GM21367 (cell line): Measurements from ENCODE around the gene PRM3.

ENCODE experiments used
- ATAC-seq: cut with Tn5 transposase; IDR thresholded peaks from one replicate; pipeline ENCODE4 v1.9.1; 2021; ENCODE audit not compliant: unreplicated experiment

The PRM3 gene

DNA sequence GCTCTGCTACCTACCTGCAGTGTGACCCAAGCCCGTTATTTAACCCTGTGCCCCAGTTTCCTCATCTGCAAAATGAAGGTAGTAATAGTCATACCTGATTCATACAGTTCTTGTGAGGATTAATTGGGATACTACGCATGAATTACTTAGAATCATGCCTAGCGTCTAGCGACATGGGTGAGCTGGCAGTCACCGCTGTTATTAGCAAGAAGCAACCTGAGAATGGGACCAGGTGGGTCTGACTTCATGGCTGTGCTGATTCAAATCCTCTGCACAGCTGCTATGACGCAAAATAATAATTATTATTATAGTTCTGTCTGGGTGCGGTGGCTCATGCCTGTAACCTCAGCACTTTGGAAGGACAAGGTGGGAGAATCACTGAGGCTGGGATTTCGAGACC lies 25.3 kb downstream of the PRM3 start:
- no peak for ATAC-seq

DNA sequence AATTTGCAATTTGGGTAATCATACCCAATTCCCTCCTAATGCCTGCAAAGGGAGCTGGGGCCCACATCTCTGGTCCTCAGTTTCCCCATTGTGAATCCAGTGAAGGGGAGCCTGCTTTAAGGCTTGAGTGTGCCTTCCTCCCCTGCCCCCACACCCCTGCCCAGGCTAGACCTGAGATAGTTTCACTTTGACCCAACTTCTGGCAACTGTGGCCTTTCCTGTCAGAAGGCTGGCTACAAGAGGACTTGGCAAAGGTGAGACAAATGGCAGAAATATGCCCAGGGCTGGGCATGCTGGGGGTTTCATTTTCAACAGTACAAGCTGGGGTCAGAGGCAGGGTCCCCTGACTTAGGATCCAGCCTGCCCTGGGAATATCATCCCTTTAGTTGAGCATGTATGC lies 27.4 kb downstream of the PRM3 start:
- ATAC-seq, result no peak

DNA sequence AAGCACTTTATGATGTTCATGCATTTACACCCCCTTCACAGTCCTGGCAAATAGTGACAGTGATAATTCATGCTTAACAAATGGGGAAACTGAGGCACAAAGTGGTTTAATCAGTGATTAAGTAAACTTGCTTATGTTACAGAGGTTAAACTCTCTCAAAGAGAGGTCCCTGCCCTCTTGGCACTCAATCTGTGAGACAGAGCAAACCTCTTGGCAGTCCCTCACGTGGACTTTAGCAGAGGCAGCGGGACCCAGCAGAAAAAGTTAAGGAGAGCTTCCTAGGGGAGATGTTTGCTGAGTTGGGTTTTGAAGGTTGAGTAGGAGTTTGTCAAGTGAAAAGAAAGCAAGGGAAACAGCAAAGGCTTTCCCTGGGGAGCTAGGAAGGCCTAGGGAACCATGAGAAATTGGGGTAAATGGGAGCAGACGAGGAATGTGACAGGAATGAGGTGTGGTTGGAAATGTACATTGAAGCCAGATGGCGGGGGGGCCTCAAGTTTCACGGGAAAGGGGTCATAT lies 28.1 kb downstream of the PRM3 start:
- no peak for ATAC-seq

DNA sequence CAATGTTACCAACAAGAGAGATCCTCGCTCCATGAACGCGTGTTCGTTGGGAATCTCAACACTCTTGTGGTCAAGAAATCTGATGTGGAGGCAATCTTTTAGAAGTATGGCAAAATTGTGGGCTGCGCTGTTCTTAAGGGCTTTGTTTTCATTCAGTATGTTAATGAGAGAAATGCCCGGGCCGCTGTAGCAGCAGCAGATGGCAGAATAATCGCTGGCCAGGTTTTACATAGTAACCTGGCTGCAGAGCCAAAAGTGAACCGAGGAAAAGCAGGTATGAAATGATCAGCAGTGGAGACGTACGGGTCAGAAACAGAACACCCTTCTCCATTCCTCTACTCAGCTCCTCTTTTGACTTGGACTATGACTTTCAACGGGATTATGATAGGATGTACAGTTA lies 30.8 kb downstream of the PRM3 start:
- ATAC-seq, result no peak

DNA sequence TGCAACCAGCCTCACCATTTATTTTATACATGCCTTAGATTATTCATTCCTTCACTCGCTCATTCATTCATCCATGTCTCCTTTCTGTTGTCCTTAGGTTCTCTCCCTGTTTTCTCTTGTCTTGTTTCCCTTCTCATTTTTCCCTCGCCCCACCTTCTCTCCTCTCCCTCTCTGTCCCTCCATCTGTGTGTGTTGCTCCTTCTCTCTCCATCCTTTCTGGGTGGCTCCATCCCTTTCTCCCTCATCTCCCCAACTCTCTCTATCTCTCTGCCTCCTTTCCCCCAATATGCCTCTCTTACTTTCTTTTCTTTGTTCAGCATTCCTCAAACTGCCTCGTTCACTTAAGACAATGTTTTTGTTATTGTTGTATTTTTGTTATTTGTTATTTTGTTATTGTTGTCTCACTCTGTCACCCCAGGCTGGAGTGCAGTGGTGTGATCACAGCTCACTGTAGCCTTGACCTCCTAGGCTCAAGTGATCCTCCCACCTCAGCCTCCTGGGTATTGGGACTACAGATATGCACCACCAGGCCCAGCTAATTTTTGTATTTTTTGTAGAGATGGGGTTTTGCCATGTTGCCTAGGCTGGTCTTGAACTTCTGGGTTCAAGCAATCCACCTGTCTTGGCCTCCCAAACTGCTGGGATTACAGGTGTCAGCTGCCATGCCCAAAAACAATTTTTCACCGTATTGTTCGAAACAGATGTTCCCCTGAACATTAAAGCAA lies 31.8 kb downstream of the PRM3 start:
- no peak for ATAC-seq

DNA sequence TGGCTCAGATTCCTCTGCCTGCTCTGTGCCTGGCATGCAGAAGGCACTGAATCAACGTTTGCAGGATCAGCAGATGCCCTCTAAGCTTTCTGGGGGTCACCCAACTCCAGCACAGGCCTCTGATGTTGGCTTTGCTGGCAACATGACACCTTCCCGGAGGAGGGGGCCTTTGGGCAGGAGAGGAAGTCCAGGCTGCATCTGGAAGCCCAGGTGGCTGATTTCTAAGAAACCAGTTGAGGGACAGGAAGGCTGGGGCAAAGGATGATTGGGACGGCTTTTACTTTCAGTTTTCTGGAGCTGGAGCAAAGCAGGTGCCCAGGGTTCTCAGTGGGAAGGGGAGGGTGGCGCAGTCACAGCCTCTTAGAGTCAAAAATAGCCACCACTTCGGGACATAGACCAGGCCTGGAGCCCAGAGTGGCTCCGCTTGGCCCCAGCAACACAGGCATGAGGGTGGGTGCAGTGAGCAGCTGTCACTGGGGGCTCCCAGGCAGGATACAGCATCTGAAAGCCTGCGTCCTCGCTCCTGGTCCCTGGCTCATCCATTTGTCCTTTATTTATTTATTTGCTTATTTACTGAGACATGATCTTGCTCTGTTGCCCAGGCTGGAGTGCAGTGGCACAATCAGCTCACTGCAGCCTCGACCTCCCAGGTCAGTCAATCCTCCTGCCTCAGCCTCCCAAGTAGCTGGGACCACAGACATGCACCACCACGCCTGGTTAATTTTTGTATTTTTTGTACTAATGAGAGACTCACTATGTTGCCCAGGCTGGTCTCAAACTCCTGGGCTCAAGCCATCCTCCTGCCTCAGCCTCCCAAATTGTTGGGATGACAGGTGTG lies 32.6 kb downstream of the PRM3 start:
- no peak for ATAC-seq

DNA sequence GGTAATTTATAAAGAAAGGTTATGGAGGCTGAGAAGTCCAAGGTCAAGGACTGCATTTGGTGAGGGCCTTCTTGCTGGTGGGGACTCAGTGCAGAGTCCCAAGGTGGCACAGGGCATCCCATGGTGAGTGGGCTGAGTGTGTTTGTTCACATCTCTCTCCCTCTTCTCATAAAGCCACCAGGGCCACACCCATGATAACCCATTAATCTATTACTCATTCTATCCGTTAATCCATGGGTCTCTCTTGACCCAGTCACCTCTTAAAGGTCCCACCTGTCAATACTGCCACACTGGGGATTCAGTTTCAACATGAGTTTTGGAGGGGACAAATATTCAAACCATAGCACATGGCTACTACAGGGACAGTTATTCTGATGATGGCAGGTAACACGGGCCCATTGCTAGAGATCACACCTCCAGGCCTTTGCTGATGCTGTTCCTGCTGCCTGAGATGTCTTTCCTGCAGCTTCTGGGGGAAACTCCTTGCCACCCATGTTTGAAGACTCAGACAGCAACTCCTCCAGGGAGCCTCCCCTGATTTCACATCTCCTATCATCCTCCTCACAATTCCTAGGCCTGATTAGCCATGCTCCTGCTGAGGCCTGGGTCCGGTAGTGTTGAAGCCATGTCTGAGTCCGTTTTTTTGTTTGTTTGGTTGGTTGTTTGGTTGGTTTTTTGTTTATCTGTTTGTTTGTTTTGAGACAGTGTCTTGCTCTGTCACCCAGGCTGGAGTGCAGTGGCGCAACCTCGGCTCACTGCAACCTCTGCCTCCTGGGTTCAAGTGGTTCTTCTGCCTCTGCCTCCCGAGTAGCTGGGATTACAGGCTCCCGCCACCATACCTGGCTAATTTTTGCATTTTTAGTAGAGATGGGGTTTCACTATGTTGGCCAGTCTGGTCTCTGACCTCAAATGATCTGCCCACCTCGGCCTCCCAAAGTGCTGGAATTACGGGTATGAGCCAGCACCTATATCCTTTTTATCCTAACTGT lies 33.5 kb downstream of the PRM3 start:
- ATAC-seq, result no peak

DNA sequence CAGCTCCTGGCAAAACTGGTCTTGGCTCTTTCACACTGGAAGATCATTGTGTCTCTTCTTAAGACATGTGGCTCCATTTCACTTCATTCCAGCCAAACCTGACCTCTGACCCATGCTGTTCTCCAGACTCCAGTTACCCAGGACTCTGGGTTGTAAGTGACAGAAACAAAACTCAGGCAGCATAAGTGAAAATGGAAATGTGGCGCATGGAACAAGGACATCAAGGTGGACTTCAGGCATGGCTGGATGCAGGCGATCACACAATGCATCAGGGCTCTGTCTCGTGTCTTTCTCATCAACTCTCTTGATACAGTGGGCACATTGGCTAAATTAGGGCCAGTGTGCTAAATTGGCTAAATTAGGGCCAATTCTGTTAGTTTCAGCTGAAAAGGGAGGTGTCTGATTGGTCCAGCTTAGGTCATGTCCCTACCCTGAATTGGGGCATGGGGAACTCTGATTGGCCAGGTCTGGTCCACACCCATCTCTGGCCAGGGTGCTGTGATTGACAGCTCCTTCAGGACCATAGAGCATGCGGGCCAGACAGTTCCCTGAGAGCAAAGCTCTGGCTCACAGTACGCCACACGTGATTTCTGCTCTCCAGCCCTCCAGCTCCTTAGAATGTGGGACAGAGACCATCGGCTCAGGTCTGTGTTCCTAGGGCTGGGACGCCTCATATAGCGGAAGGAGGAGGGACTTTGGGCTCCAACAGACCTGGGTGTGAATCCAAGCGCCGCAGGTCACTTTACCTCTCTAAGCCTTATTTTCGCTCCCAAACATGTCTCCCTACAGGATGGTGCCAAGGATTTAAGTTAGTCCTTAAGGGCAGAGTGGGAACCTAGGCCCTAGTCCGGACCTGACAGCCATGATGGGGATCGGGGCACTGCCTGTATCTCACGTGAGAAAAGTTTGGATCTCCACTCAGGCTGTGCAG lies 34.9 kb downstream of the PRM3 start:
- ATAC-seq, result no peak

DNA sequence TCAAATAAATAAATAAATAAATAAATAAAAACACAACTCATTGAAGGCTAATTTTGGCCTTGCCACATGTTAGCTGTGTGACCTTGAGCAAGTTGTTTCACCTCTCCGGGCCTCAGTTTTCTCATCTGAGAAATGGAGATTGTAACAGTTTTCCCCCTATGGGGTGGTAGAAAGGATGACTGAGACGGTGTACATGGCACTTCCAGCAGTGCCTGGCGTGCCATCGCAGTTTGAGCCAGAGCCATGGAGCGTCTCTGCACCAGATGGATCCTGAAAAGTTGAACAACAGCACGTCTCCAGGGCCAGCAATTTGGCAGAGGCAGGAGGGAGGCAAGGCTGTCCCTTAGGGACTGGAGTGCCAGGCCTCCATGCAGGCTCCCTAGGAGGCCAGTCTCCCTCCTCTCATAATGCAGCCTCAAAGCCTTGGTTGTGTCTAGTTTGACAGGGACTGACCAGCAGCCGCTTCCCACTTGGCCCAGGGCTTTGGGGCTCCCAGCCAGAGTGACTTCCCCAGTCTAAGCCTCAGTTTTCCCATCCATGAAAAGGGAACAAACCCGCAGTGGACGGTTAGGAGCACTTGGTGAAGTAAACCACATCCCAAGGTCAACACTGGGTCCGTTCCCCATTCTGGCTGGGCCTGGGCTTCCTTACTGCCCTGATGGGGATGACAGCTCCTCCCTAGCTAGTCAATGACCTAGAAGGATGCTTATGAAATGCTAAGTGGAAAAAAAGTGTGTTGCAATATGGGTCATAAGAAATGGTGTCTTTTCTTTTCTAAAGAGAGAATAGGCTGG lies 36.8 kb downstream of the PRM3 start:
- ATAC-seq, result no peak

DNA sequence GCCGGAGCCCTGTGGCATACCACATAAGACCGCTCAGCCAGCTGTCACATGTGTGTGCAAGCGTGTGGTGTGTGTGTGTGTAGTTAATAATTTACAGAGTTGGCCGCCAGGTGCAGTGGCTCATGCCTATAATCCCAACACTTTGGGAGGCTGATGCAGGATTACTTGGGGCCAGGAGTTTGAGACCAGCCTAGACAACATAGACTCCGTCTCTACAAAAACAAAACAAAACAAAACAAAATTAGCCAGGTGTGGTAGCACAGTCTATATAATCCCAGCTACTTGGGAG lies 37.8 kb downstream of the PRM3 start:
- no peak for ATAC-seq

DNA sequence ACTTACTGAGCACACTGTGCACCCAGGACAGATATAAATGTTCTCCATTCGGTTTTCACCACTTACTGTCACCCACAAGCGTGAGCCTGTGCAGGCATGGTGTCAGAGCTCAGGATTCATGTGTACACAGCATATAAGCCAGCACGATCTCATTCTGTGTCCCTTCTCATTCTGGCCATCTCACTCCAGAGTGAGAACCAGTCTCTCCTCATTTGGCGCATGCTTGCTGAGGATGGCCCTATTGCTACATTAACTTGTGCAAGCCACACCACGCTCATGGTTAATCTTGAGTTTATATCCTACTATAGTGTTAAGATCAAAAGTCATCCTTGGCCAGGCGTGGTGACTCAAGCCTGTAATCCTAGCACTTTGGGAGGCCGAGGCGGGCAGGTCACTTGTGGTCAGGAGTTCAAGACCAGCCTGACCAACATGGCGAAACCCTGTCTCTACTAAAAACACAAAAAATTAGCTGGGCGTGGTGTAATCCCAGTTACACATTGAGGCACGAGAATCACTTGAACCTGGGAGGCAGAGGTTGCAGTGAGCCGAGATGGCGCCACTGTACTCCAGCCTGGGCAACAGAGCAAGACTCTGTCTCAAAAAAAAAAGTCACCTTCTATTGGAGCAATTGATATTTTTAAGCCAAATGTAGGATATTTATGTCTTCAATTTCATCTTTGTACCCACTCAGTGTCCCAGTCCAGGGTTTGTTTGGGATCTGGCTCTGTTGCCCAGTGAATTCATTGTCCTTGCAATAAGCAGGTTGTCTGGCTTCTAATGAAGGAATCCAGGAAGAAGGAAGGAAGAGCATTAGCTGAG lies 38.3 kb downstream of the PRM3 start:
- no peak for ATAC-seq

DNA sequence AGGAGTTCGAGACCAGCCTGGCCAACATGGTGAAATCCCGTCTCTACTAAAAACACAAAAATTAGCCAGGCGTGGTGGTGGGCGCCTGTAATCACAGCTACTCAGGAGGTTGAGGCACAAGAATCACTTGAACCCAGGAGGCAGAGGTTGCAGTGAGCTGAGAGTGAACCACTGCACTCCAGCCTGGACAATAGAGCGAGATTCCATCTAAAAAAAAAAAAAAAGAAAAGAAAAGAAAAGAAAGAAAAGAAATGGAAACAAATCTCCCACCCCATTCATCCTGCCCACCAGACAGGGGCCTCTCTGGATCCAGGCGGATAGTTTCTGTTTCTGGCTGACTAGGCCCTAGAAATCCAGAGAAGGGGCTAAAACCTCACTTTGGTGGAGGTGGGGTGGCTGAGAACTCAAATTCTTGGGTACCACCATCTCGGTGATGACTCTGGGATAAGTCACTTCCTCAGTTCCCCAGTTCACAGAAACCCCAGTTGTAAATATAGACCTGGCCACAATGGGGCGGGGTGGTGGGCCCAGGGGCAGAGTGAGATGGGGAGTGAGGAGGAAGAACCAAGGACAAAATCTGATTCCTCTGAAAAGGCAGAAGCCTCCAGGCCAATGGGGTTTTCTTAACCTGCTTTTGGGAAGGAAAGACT lies 39.6 kb downstream of the PRM3 start:
- ATAC-seq, result no peak

DNA sequence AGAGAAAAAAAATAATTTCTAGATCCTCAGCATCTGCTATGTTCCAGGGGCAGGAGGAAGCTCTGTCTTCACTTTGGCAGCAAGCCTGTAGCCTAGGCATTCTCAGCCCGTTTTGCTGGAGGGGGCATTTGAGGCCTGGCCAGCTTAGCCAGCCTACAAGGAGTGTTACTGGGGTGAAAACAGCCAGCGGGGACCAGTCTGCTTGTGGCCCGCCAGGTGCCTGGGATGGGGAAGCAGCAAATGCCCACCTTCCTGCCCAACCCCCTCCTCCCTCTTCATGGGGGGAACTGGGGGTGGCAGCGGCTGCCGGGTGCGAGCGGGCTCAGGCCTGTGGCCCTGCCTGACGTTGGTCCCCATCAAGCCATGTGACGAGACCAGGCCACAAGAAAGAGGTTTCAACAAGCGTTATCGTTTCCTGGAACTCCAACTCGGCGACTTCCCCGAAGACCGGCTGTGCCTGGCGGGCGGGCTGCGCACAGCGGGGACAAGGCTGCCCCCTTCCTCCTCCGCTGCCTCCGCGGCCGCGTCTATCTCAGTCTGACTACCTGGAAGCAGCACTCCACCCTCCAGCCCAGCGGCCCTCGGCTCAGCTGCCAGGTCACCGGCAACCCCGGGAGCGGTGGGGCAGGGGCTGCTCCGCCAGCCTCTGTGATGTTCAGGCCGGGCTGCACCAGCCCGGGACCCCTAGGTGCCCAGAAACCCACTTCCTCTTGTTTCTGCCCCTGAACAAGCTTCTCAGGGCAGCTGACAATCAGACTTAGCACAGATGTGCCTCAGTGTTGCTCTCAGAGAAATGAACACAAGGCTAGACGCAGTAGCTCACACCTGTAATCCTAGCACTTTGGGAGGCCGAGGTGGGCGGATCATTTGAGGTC lies 40.3 kb downstream of the PRM3 start:
- ATAC-seq, result peak; percentile 65

DNA sequence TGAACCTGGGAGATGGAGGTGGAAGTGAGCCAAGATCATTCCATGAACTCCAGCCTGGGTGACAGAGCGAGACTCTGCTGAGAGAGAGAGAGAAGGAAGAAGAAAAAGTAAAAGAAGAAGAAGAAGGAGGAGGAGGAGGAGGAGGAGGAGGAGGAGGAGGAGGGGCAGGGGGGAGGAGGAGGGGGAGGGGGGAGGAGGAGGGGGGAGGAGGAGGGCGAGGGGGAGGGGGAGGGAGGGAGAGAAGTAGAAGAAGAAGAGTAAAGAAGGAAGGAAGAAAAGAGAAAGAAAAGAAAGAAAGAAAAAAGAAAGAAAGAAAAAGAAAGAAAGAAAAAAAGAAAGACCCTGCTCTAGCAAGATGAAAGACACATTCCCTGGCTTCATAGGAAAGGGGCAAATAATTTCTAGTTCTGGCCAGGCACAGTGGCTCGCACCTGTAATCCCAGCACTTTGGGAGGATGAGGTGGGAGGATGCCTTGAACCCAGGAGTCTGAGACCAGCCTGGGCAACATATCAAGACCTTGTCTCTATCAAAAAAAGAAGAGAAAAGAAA lies 41.1 kb downstream of the PRM3 start:
- ATAC-seq, result no peak

DNA sequence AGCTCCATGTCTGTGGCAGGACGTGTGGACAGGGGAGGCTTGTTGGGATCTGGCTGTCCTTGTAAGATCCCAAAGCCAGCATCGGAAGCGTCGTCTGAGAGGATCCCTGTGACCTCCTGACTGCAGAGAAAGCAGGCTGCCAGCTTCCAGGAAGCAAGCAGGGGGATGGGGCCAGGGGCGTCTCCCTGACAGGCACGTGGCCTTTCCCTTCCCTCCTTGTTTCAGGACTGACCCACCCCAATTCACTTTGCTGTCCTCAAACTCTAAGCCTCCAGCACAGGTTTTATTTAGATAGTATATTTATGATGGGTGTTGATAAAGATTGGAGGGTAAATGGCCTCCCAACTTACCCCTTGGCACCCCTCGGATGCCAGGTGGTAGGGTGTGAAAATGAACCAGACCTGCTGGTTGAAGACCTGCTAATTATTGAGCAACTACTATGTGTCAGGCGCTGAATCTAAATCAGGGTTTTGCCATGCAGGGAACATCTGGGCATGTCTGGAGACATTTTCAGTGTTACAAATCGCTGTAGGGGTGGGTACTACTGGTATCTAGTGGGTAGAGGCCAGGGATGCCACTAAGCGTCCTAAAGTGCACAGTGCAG lies 42.0 kb downstream of the PRM3 start:
- no peak for ATAC-seq

DNA sequence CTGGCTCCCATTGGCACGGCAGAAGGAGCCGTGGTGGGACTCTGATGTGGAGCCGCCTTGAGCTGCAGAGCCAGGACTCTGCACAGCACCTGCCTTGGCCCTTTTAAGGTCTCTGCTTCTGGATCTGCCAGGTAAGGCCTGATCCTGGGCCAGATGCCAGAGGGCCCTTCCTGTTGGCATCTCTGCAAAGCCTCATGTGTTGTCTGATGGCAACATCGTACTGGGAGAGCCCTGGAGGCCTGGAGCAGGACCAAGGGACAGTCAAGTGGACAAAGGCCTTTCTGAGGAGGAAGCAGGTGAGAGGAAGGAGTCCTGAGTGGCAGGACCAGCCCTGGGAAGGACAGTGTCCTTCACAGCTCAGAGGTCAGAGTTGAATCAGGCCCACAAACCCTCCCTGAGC lies 43.5 kb downstream of the PRM3 start:
- no peak for ATAC-seq
